HG02623 (cell line): Measurements from ENCODE around the gene DTX2.
A peak's percentile ranks its signal among the peaks of the same experiment; 100 is the strongest.
"Not testable (repeated sequence)": the region's sequence is repeated elsewhere in the genome, so short reads cannot be mapped to it uniquely, and the experiment has no call there.

Experiments
- ATAC-seq: cut with Tn5 transposase; IDR thresholded peaks from one replicate; pipeline ENCODE4 v1.9.1; 2021; ENCODE audit warnings: moderate library complexity; ENCODE audit not compliant: unreplicated experiment

DTX2 gene

GRCh38 chr7:76461464-76462101, at the start of gene DTX2:
Gene DTX2, plus strand, starts transcription at chr7:76461709. Its CDS starts 18,801 bp downstream, at chr7:76480510.
- ATAC-seq: peak; percentile 98

- ATAC-seq: no peak
Measured at GRCh38 chr7:76412249-76412648, 49.3 kb upstream of the DTX2 start.

GRCh38 chr7:76417654-76418310, 43.7 kb upstream of the DTX2 start:
- ATAC-seq: not testable (repeated sequence)

- not testable (repeated sequence) for ATAC-seq
Measured at GRCh38 chr7:76421097-76421496, 40.4 kb upstream of the DTX2 start.

- ATAC-seq: no peak
Measured at GRCh38 chr7:76423666-76424412, 37.7 kb upstream of the DTX2 start.

- peak; percentile 70 for ATAC-seq
Measured at GRCh38 chr7:76424413-76425111, 36.9 kb upstream of the DTX2 start, which contains the start of gene ZP3. Gene ZP3, plus strand, starts transcription at chr7:76424950. Its CDS starts 15 bp downstream, at chr7:76424965.

GRCh38 chr7:76425156-76425555, 36.4 kb upstream of the DTX2 start:
- ATAC-seq: no peak

GRCh38 chr7:76425558-76425957, 36.0 kb upstream of the DTX2 start:
- ATAC-seq: not testable (repeated sequence)

- ATAC-seq: no peak
Measured at GRCh38 chr7:76426246-76426645, 35.3 kb upstream of the DTX2 start.

GRCh38 chr7:76427635-76428034, 33.9 kb upstream of the DTX2 start:
- ATAC-seq: no peak

GRCh38 chr7:76428149-76428823, 33.2 kb upstream of the DTX2 start:
- ATAC-seq: no peak

GRCh38 chr7:76428868-76429805, 32.4 kb upstream of the DTX2 start:
- ATAC-seq: no peak

GRCh38 chr7:76430211-76430610, 31.3 kb upstream of the DTX2 start:
- no peak for ATAC-seq

GRCh38 chr7:76430836-76431235, 30.7 kb upstream of the DTX2 start:
- no peak for ATAC-seq

- peak; percentile 59 for ATAC-seq
Measured at GRCh38 chr7:76437873-76438272, 23.6 kb upstream of the DTX2 start.

- ATAC-seq: not testable (repeated sequence)
Measured at GRCh38 chr7:76439120-76439888, 22.2 kb upstream of the DTX2 start.

GRCh38 chr7:76440404-76440803, 21.1 kb upstream of the DTX2 start:
- not testable (repeated sequence) for ATAC-seq

- peak; percentile 36 for ATAC-seq
Measured at GRCh38 chr7:76441792-76442191, 19.7 kb upstream of the DTX2 start.
